ENCODE measurements around the gene ETV1.

ETV1 gene

GRCh38 chr7:13897819-13898218 is 91.6 kb downstream of the ETV1 start:
- TF ChIP-seq SUZ12 (IDR thresholded peaks at IDR 0.05; ENCODE audit: extremely low read depth, insufficient read depth, insufficient read length) (no peak), YY1 (IDR thresholded peaks at IDR 0.05; ENCODE audit: insufficient read depth, insufficient read length) (no peak), ZNF274 (IDR thresholded peaks at IDR 0.05; ENCODE audit: low read depth, low read length) (no peak)
- Histone ChIP-seq H3K27me3 (ENCODE audit: insufficient read depth, insufficient read length) (no peaks in the 10 kb centered on the region), H3K36me3 (ENCODE audit: insufficient read depth, insufficient read length, low read length) (peaks cover 2% of the 10 kb centered on the region), H3K9ac (ENCODE audit: insufficient read length, low read depth) (no peak overlapping the region), H3K4me1 (ENCODE audit: insufficient read depth, insufficient read length) (no peaks in the 10 kb centered on the region), H3K9me3 (ENCODE audit: insufficient read depth, low read length) (no peaks in the 10 kb centered on the region), H3K4me3 (ENCODE audit: insufficient read length, low read depth) (no peak overlapping the region)
- DNase-seq (ENCODE audit: low read depth, low spot score) = no peak

- Histone ChIP-seq H3K4me1 (ENCODE audit: insufficient read depth, insufficient read length) (no peaks in the 10 kb centered on the region), H3K9me3 (ENCODE audit: insufficient read depth, low read length) (no peaks in the 10 kb centered on the region), H3K27me3 (ENCODE audit: insufficient read depth, insufficient read length) (no peaks in the 10 kb centered on the region), H3K9ac (ENCODE audit: insufficient read length, low read depth) (no peak overlapping the region), H3K36me3 (ENCODE audit: insufficient read depth, insufficient read length, low read length) (peaks cover 2% of the 10 kb centered on the region), H3K4me3 (ENCODE audit: insufficient read length, low read depth) (no peak overlapping the region)
- TF ChIP-seq SUZ12 (IDR thresholded peaks at IDR 0.05; ENCODE audit: extremely low read depth, insufficient read depth, insufficient read length) = no peak
- TF ChIP-seq YY1 (IDR thresholded peaks at IDR 0.05; ENCODE audit: insufficient read depth, insufficient read length) = no peak
- no peak for TF ChIP-seq ZNF274 (IDR thresholded peaks at IDR 0.05; ENCODE audit: low read depth, low read length)
- no peak for DNase-seq (ENCODE audit: low read depth, low spot score)
Measured at GRCh38 chr7:13894954-13895353, 94.5 kb downstream of the ETV1 start.

- H3K4me3 ChIP-seq (ENCODE audit: insufficient read length, low read depth) = no peak overlapping the region
- H3K27me3 ChIP-seq (ENCODE audit: insufficient read depth, insufficient read length) = no peaks in the 10 kb centered on the region
- peaks cover 2% of the 10 kb centered on the region for H3K36me3 ChIP-seq (ENCODE audit: insufficient read depth, insufficient read length, low read length)
- no peaks in the 10 kb centered on the region for H3K4me1 ChIP-seq (ENCODE audit: insufficient read depth, insufficient read length)
- TF ChIP-seq YY1 (IDR thresholded peaks at IDR 0.05; ENCODE audit: insufficient read depth, insufficient read length) (no peak), SUZ12 (IDR thresholded peaks at IDR 0.05; ENCODE audit: extremely low read depth, insufficient read depth, insufficient read length) (no peak), ZNF274 (IDR thresholded peaks at IDR 0.05; ENCODE audit: low read depth, low read length) (no peak)
- no peak for DNase-seq (ENCODE audit: low read depth, low spot score)
- no peaks in the 10 kb centered on the region for H3K9me3 ChIP-seq (ENCODE audit: insufficient read depth, low read length)
- no peak overlapping the region for H3K9ac ChIP-seq (ENCODE audit: insufficient read length, low read depth)
Measured at GRCh38 chr7:13894377-13894776, 95.1 kb downstream of the ETV1 start.

- Histone ChIP-seq H3K36me3 (ENCODE audit: insufficient read depth, insufficient read length, low read length) (peaks cover 2% of the 10 kb centered on the region), H3K4me3 (ENCODE audit: insufficient read length, low read depth) (no peak overlapping the region), H3K9ac (ENCODE audit: insufficient read length, low read depth) (no peak overlapping the region), H3K4me1 (ENCODE audit: insufficient read depth, insufficient read length) (no peaks in the 10 kb centered on the region), H3K9me3 (ENCODE audit: insufficient read depth, low read length) (no peaks in the 10 kb centered on the region), H3K27me3 (ENCODE audit: insufficient read depth, insufficient read length) (no peaks in the 10 kb centered on the region)
- DNase-seq (ENCODE audit: low read depth, low spot score) = no peak
- no peak for TF ChIP-seq ZNF274 (IDR thresholded peaks at IDR 0.05; ENCODE audit: low read depth, low read length)
- no peak for TF ChIP-seq SUZ12 (IDR thresholded peaks at IDR 0.05; ENCODE audit: extremely low read depth, insufficient read depth, insufficient read length)
- no peak for TF ChIP-seq YY1 (IDR thresholded peaks at IDR 0.05; ENCODE audit: insufficient read depth, insufficient read length)
Measured at GRCh38 chr7:13890793-13891192, 98.7 kb downstream of the ETV1 start.

GRCh38 chr7:13886356-13886755 is 103.1 kb downstream of the ETV1 start:
- no peak overlapping the region for H3K4me3 ChIP-seq (ENCODE audit: insufficient read length, low read depth)
- no peaks in the 10 kb centered on the region for H3K9me3 ChIP-seq (ENCODE audit: insufficient read depth, low read length)
- H3K27me3 ChIP-seq (ENCODE audit: insufficient read depth, insufficient read length) = no peaks in the 10 kb centered on the region
- TF ChIP-seq ZNF274 (IDR thresholded peaks at IDR 0.05; ENCODE audit: low read depth, low read length) (no peak), YY1 (IDR thresholded peaks at IDR 0.05; ENCODE audit: insufficient read depth, insufficient read length) (no peak), SUZ12 (IDR thresholded peaks at IDR 0.05; ENCODE audit: extremely low read depth, insufficient read depth, insufficient read length) (no peak)
- H3K4me1 ChIP-seq (ENCODE audit: insufficient read depth, insufficient read length) = no peaks in the 10 kb centered on the region
- H3K36me3 ChIP-seq (ENCODE audit: insufficient read depth, insufficient read length, low read length) = no peaks in the 10 kb centered on the region
- no peak for DNase-seq (ENCODE audit: low read depth, low spot score)
- no peak overlapping the region for H3K9ac ChIP-seq (ENCODE audit: insufficient read length, low read depth)

- no peak for DNase-seq (ENCODE audit: low read depth, low spot score)
- no peaks in the 10 kb centered on the region for H3K4me1 ChIP-seq (ENCODE audit: insufficient read depth, insufficient read length)
- no peaks in the 10 kb centered on the region for H3K27me3 ChIP-seq (ENCODE audit: insufficient read depth, insufficient read length)
- H3K4me3 ChIP-seq (ENCODE audit: insufficient read length, low read depth) = no peak overlapping the region
- TF ChIP-seq ZNF274 (IDR thresholded peaks at IDR 0.05; ENCODE audit: low read depth, low read length) = no peak
- no peak for TF ChIP-seq YY1 (IDR thresholded peaks at IDR 0.05; ENCODE audit: insufficient read depth, insufficient read length)
- no peak for TF ChIP-seq SUZ12 (IDR thresholded peaks at IDR 0.05; ENCODE audit: extremely low read depth, insufficient read depth, insufficient read length)
- H3K9ac ChIP-seq (ENCODE audit: insufficient read length, low read depth) = no peak overlapping the region
- H3K9me3 ChIP-seq (ENCODE audit: insufficient read depth, low read length) = no peaks in the 10 kb centered on the region
- H3K36me3 ChIP-seq (ENCODE audit: insufficient read depth, insufficient read length, low read length) = no peaks in the 10 kb centered on the region
Measured at GRCh38 chr7:13882051-13882450, 107.4 kb downstream of the ETV1 start.

GRCh38 chr7:13880789-13881188 is 108.7 kb downstream of the ETV1 start:
- Histone ChIP-seq H3K4me1 (ENCODE audit: insufficient read depth, insufficient read length) (no peaks in the 10 kb centered on the region), H3K4me3 (ENCODE audit: insufficient read length, low read depth) (no peak overlapping the region), H3K27me3 (ENCODE audit: insufficient read depth, insufficient read length) (no peaks in the 10 kb centered on the region), H3K9me3 (ENCODE audit: insufficient read depth, low read length) (no peaks in the 10 kb centered on the region), H3K36me3 (ENCODE audit: insufficient read depth, insufficient read length, low read length) (no peaks in the 10 kb centered on the region), H3K9ac (ENCODE audit: insufficient read length, low read depth) (no peak overlapping the region)
- no peak for DNase-seq (ENCODE audit: low read depth, low spot score)
- TF ChIP-seq SUZ12 (IDR thresholded peaks at IDR 0.05; ENCODE audit: extremely low read depth, insufficient read depth, insufficient read length) = no peak
- TF ChIP-seq ZNF274 (IDR thresholded peaks at IDR 0.05; ENCODE audit: low read depth, low read length) = no peak
- TF ChIP-seq YY1 (IDR thresholded peaks at IDR 0.05; ENCODE audit: insufficient read depth, insufficient read length) = no peak

Measured in NT2/D1 (cell line).